K562 (cell line): ENCODE data around the gene SCLY. TPM values are rescaled to one million over a fixed set of nuclear protein-coding genes. Genes with fewer than 3 reads are reported as not detected.
A peak's percentile ranks its signal among the peaks of the same experiment; 100 is the strongest.
"Not testable (repeated sequence)": the region's sequence is repeated elsewhere in the genome, so short reads cannot be mapped to it uniquely, and the experiment has no call there.

Source experiments
- ATAC-seq: fragments of 200-7000 bp; cut with Tn5 transposase; 3 replicates; pipeline ENCODE4 v1.9.1; 2020; ENCODE audit warnings: moderate library complexity
- BruUV-seq: library from RNA; stranded (reverse); fragments of 400-500 nt; replicated peaks from 2 replicates; lab custom pipeline; 2021; lab: Mats Ljungman, UMichigan
- CTCF ChIA-PET: fragments of 300-600 bp; formaldehyde crosslinking; extraction: SDS; loops from one replicate; lab custom pipeline; 2021; ENCODE audit warnings: low intra/inter-chr PET ratio; lab: Yijun Ruan, JAX
- POLR2A ChIA-PET: fragments of 300-600, 350-650 bp; sonication (Branson Sonifier 250); formaldehyde crosslinking; extraction: SDS; loops from one replicate; lab custom pipeline; 2021; ENCODE audit warnings: antibody characterized with exemption, inconsistent platforms; lab: Yijun Ruan, JAX
- DNase-seq, 4 experiments: peaks; one replicate each; pipeline versions ENCODE4 v3.0.0 to v3.0.0-alpha.2; 2011 to 2018; ENCODE audit warnings: low spot score in 3 of 4, mixed read lengths in 3 of 4; ENCODE audit errors: extremely low read depth in 1 of 4
- FAIRE-seq: peaks from 2 replicates; lab custom pipeline; 2011; peaks lifted over from hg19 to GRCh38; lab: Jason Lieb, UNC
- H2AFZ ChIP-seq: 2 replicates; pipeline ENCODE4 v1.6.0; 2011; ENCODE audit warnings: low read depth, low read length, control low read depth, inconsistent platforms
- H3K27ac ChIP-seq: fragments of 200-600 bp; 3 replicates; pipeline ENCODE4 v1.8.0; 2011; ENCODE audit warnings: low read depth, mild to moderate bottlenecking, control low read depth, inconsistent platforms, low read length, moderate library complexity, mixed read lengths; ENCODE audit errors: extremely low read depth
- H3K27me3 ChIP-seq, 2 experiments: fragments of 300-600 bp in 1 of 2; 2 replicates in 1 of 2; 3 replicates in 1 of 2; pipeline versions ENCODE4 v1.6.0 to v1.8.0; 2011; ENCODE audit warnings: inconsistent platforms in 2 of 2, low read length in 2 of 2, mild to moderate bottlenecking in 1 of 2, mixed read lengths in 1 of 2, moderate library complexity in 1 of 2; ENCODE audit not compliant: control insufficient read depth in 2 of 2, insufficient read depth in 2 of 2
- H3K36me3 ChIP-seq: fragments of 300-600 bp; 3 replicates; pipeline ENCODE4 v1.8.0; 2011; ENCODE audit warnings: mild to moderate bottlenecking, low read length, inconsistent platforms; ENCODE audit not compliant: control insufficient read depth, insufficient read depth
- H3K4me1 ChIP-seq, 2 experiments: fragments of 200-600 bp in 1 of 2; replicated peaks in 1 of 2; 2 replicates in 1 of 2; 3 replicates in 1 of 2; pipeline versions ENCODE4 v1.5.1 to v1.8.0; 2011; ENCODE audit warnings: inconsistent platforms in 2 of 2, low read length in 2 of 2, mild to moderate bottlenecking in 1 of 2, mixed read lengths in 1 of 2, moderate library complexity in 1 of 2; ENCODE audit not compliant: control insufficient read depth in 2 of 2, insufficient read depth in 2 of 2
- H3K4me2 ChIP-seq: 2 replicates; pipeline ENCODE4 v1.6.1; 2011; ENCODE audit warnings: low read length, control low read depth, inconsistent platforms, mixed read lengths; ENCODE audit not compliant: insufficient read depth
- H3K4me3 ChIP-seq: fragments of 200-600 bp; sonication (generic), shearing (Covaris generic); 2 replicates; pipeline ENCODE4 v1.5.1; 2016; ENCODE audit warnings: control low read depth, inconsistent platforms
- H3K79me2 ChIP-seq: fragments of 200-600 bp; 3 replicates; pipeline ENCODE4 v1.8.0; 2011; ENCODE audit warnings: low read length, inconsistent platforms; ENCODE audit not compliant: control insufficient read depth, insufficient read depth
- H3K9ac ChIP-seq, 2 experiments: 2 replicates each; pipeline versions ENCODE4 v1.6.0 to v1.6.1; 2011; ENCODE audit warnings: low read depth in 2 of 2, low read length in 2 of 2, control low read depth in 1 of 2, inconsistent platforms in 1 of 2, mild to moderate bottlenecking in 1 of 2, mixed read lengths in 1 of 2; ENCODE audit not compliant: insufficient read depth in 1 of 2
- H3K9me1 ChIP-seq: one replicate; pipeline ENCODE4 v1.6.0; 2011; ENCODE audit warnings: inconsistent platforms, mild to moderate bottlenecking, low read length, moderate library complexity; ENCODE audit not compliant: control insufficient read depth, insufficient read depth
- H3K9me3 ChIP-seq: replicated peaks from 2 replicates; pipeline ENCODE4 v1.5.1; 2011; ENCODE audit warnings: low read depth, low read length, inconsistent platforms; ENCODE audit not compliant: control insufficient read depth, insufficient read depth
- H4K20me1 ChIP-seq: replicated peaks from 2 replicates; pipeline ENCODE4 v1.6.1; 2011; ENCODE audit warnings: low read length, inconsistent platforms, mixed read lengths; ENCODE audit not compliant: control insufficient read depth, insufficient read depth
- HDAC8 ChIP-seq: fragments of 450-650 bp; IDR thresholded peaks from 2 replicates; pipeline ENCODE4 v1.6.1; 2016; ENCODE audit warnings: mild to moderate bottlenecking, missing genetic modification characterization, moderate library complexity, missing compliant biosample characterization
- ZNF121 ChIP-seq: sonication (generic); formaldehyde crosslinking; conservative IDR thresholded peaks from 2 replicates; pipeline ENCODE4 v1.8.0; 2022; ENCODE audit warnings: missing genetic modification reagents
- ZNF431 ChIP-seq: sonication (generic); formaldehyde crosslinking; IDR thresholded peaks from 2 replicates; pipeline ENCODE4 v1.8.0; 2022; ENCODE audit warnings: mild to moderate bottlenecking, missing genetic modification reagents
- ZNF586 ChIP-seq: fragments of 450-650 bp; formaldehyde crosslinking; conservative IDR thresholded peaks from 2 replicates; pipeline ENCODE4 v1.4.0; 2020; ENCODE audit warnings: mild to moderate bottlenecking, moderate library complexity
- ZSCAN32 ChIP-seq: fragments of 450-650 bp; formaldehyde crosslinking; IDR thresholded peaks from 2 replicates; pipeline ENCODE4 v1.4.0; 2020; ENCODE audit warnings: mild to moderate bottlenecking, moderate library complexity
- WGBS: fragments of 100-300 bp; shearing (Covaris generic); methylation state at CpG from one replicate; pipeline ENCODE4 v1.1.6; 2016; ENCODE audit warnings: low coverage, mixed read lengths; ENCODE audit not compliant: insufficient coverage; ENCODE audit errors: missing lambda C conversion rate; 5-methylcytosine and 5-hydroxymethylcytosine counted together
- in situ Hi-C: fragments of 300-500 bp; cut with MboI; formaldehyde crosslinking; loops from 4 replicates; pipeline ENCODE4 v1.15.0; 2018; ENCODE audit warnings: inconsistent platforms, mixed read lengths
- intact Hi-C: fragments of 100-400 bp; cut with micrococcal nuclease; formaldehyde crosslinking; loops from 2 replicates; pipeline ENCODE4 v1.14.2; 2022
- polyA plus RNA-seq, 8 experiments: library from polyadenylated mRNA; depleted of rRNA in 4 of 8; stranded (reverse) in 5 of 8; unstranded in 3 of 8; fragments of >200 nt; fragmentation: Nextera tagmentation in 2 of 8; fragmentation: Illumina TruSeq in 1 of 8; extraction: Ambion mirVana in 2 of 8; extraction: Trizol in 1 of 8; gene quantifications; 2 replicates each; pipeline versions ENCODE4 v1.2.1 to v1.2.3, GENCODE V29; 2011 to 2014; ENCODE audit warnings: inconsistent platforms in 1 of 8, missing spikeins in 1 of 8
- total RNA-seq, 7 experiments: library from RNA; depleted of rRNA in 6 of 7; stranded (reverse); fragments of >200 nt in 6 of 7; fragmentation: Illumina TruSeq in 2 of 7; extraction: Trizol in 2 of 7; gene quantifications; 2 replicates each; pipeline versions ENCODE4 v1.2.1 to v1.2.3, GENCODE V29; 2011 to 2021; ENCODE audit warnings: low replicate concordance in 1 of 7

Gene SCLY
- total and polyA plus RNA-seq, 9 of the 15 experiments (the other 6 are each of a cell fraction or from before 2014, with no cell fraction given) = 2.6 to 32.2 (median 21.1) TPM

GRCh38 chr2:238066218-238066617 lies 5.4 kb downstream of the SCLY start:
- H3K27me3 ChIP-seq = no peaks in the 10 kb centered on the region
- no peaks in the 10 kb centered on the region for H3K9me3 ChIP-seq
- H4K20me1 ChIP-seq = no peaks in the 10 kb centered on the region
- ATAC-seq (no peak), DNase-seq (no peak), FAIRE-seq (no peak)
- peaks cover 29% of the 10 kb centered on the region for H3K79me2 ChIP-seq
- no TSS peak for BruUV-seq
- ChIA-PET POLR2A (no interaction called here), CTCF (no interaction called here)
- peaks cover 3 to 4% of the 10 kb centered on the region in 2 experiments; a peak in 4 of 5 replicates for H3K4me1 ChIP-seq
- in situ Hi-C loops = no loop called here
- H3K4me2 ChIP-seq = no peak overlapping the region
- TF ChIP-seq ZSCAN32 (CRISPR knock-in tag) = no peak
- no peak for TF ChIP-seq ZNF121 (CRISPR knock-in tag)
- TF ChIP-seq HDAC8 (tag) = no peak
- no peak for TF ChIP-seq ZNF586 (CRISPR knock-in tag)
- TF ChIP-seq, all 486 proteins: peak for 0
- Histone ChIP-seq H2AFZ (no peak overlapping the region), H3K36me3 (peaks cover 68% of the 10 kb centered on the region), H3K9me1 (no peaks in the 10 kb centered on the region), H3K27ac (no peak overlapping the region), H3K9ac (no peak overlapping the region), H3K4me3 (no peak overlapping the region)
- WGBS = 77% methylated on average over 6 of the region's 9 CpGs
- intact Hi-C loops = no loop called here

- FAIRE-seq, H3K27me3 ChIP-seq, H3K9ac ChIP-seq, CTCF ChIA-PET, H3K9me1 ChIP-seq, ATAC-seq, POLR2A ChIA-PET, intact Hi-C loops, H3K9me3 ChIP-seq, in situ Hi-C loops, H3K4me1 ChIP-seq, DNase-seq, H4K20me1 ChIP-seq, H2AFZ ChIP-seq, BruUV-seq, H3K27ac ChIP-seq, H3K4me3 ChIP-seq, H3K4me2 ChIP-seq: not testable (repeated sequence)
- H3K79me2 ChIP-seq = peaks cover 24% of the 10 kb centered on the region
- 93% methylated on average over 7 of the region's 7 CpGs for WGBS
- peak; percentile 49; the same call in 1 of the 2 replicates for TF ChIP-seq ZNF431 (CRISPR knock-in tag)
- peaks cover 73% of the 10 kb centered on the region for H3K36me3 ChIP-seq
These were observed 5.9 kb downstream of the SCLY start for GRCh38 chr2:238066718-238067117.
